OCI-LY1 (cell line): ENCODE measurements around the gene LGALS14.

Experiments used
- H2AFZ ChIP-seq: fragments of 200-600 bp; sonication (generic), shearing (Covaris generic); 2 replicates; pipeline ENCODE4 v1.6.0; 2014; ENCODE audit warnings: antibody characterized with exemption, mild to moderate bottlenecking, low read length
- H3F3A ChIP-seq: fragments of 200-600 bp; sonication (generic), shearing (Covaris generic); 2 replicates; pipeline ENCODE4 v1.6.0; 2014; ENCODE audit warnings: mild to moderate bottlenecking, antibody characterized with exemption, low read length, moderate library complexity; ENCODE audit not compliant: insufficient read depth
- H3K27ac ChIP-seq: fragments of 200-600 bp; sonication (generic); 2 replicates; pipeline ENCODE4 v1.5.1; 2014; ENCODE audit warnings: low read length, mixed run types, mild to moderate bottlenecking, low read depth; ENCODE audit not compliant: poor library complexity, severe bottlenecking
- H3K27me3 ChIP-seq: fragments of 200-600 bp; sonication (generic); 2 replicates; pipeline ENCODE4 v1.6.0; 2014; ENCODE audit warnings: antibody characterized with exemption, mild to moderate bottlenecking, low read length, moderate library complexity; ENCODE audit not compliant: insufficient read depth
- H3K36me3 ChIP-seq: fragments of 200-600 bp; sonication (generic); 2 replicates; pipeline ENCODE4 v1.6.1; 2014; ENCODE audit warnings: mild to moderate bottlenecking, antibody characterized with exemption, low read length, moderate library complexity, mixed read lengths; ENCODE audit not compliant: insufficient read depth
- H3K4me1 ChIP-seq: fragments of 200-600 bp; sonication (generic); 2 replicates; pipeline ENCODE4 v1.5.1; 2014; ENCODE audit warnings: mild to moderate bottlenecking, low read length, moderate library complexity; ENCODE audit not compliant: insufficient read depth, severe bottlenecking
- H3K4me2 ChIP-seq: fragments of 200-600 bp; sonication (generic), shearing (Covaris generic); 2 replicates; pipeline ENCODE4 v1.6.1; 2014; ENCODE audit warnings: low read length
- H3K4me3 ChIP-seq: fragments of 200-600 bp; sonication (generic); 2 replicates; pipeline ENCODE4 v1.5.1; 2014; ENCODE audit warnings: low read length, low read depth, mild to moderate bottlenecking, mixed read lengths; ENCODE audit not compliant: poor library complexity, severe bottlenecking
- H3K79me2 ChIP-seq: fragments of 200-600 bp; shearing (Covaris generic); 2 replicates; pipeline ENCODE4 v1.6.1; 2016; ENCODE audit warnings: mixed run types, low read length, mixed read lengths; ENCODE audit not compliant: insufficient read depth
- H3K9ac ChIP-seq: fragments of 200-600 bp; sonication (generic), shearing (Covaris generic); 2 replicates; pipeline ENCODE4 v1.6.1; 2014; ENCODE audit warnings: mild to moderate bottlenecking, low read length, mixed read lengths
- H3K9me2 ChIP-seq: fragments of 200-600 bp; sonication (generic), shearing (Covaris generic); 2 replicates; pipeline ENCODE4 v1.6.1; 2014; ENCODE audit warnings: low read depth, mild to moderate bottlenecking, low read length, mixed read lengths
- H3K9me3 ChIP-seq: fragments of 200-600 bp; shearing (Covaris generic); 2 replicates; pipeline ENCODE4 v1.6.1; 2014; ENCODE audit warnings: low read length, mixed read lengths
- H4K20me1 ChIP-seq: fragments of 200-600 bp; sonication (generic), shearing (Covaris generic); 2 replicates; pipeline ENCODE4 v1.6.0; 2016; ENCODE audit warnings: mild to moderate bottlenecking, low read length; ENCODE audit not compliant: insufficient read depth
- CTCF ChIP-seq: fragments of 200-600 bp; sonication (generic), shearing (Covaris generic); IDR thresholded peaks from 2 replicates; pipeline ENCODE4 v1.5.1; 2017; ENCODE audit warnings: mild to moderate bottlenecking, antibody characterized with exemption, low read length, moderate library complexity, mixed read lengths
- EZH2 ChIP-seq: fragments of 200-600 bp; sonication (generic), shearing (Covaris generic); IDR thresholded peaks from 2 replicates; pipeline ENCODE4 v1.8.0; 2017; ENCODE audit warnings: borderline replicate concordance, mixed run types, mild to moderate bottlenecking, antibody characterized with exemption, low read length, moderate library complexity, mixed read lengths

LGALS14 gene

DNA sequence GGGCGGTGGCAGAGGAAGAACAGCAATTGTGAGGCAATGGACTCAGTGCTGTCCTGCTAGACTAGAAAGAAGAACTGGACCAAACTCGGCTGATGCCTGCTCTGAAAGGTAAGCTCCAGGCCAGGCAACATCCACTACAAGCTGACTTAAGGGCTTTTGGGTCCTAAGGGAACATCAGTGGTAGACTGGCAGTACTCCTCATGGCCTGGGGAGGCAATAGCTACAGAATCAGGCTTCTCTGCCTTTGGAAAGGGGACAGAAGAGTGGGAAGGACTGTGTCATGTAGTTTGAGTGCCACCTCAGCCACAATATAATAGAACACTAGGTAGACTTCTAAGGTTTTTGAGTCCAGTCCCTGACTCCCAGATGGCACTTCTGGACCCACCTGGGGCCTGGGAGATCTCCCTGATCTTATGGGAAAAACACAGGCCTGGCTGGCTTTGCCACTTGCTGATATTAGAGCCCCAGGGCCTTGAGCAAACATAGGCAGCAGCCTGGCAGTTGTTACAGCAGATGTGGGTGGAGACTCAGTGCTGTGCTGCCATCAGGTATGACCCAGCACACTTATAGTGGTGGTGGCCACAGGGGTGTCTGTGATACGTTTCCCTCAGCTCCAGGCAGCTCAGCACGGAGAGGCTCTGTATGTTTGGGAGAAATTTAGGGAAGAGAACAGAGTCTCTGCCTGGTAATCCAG is 42.7 kb downstream of the LGALS14 start:
- H3K27me3 ChIP-seq, result no peaks in the 10 kb centered on the region

DNA sequence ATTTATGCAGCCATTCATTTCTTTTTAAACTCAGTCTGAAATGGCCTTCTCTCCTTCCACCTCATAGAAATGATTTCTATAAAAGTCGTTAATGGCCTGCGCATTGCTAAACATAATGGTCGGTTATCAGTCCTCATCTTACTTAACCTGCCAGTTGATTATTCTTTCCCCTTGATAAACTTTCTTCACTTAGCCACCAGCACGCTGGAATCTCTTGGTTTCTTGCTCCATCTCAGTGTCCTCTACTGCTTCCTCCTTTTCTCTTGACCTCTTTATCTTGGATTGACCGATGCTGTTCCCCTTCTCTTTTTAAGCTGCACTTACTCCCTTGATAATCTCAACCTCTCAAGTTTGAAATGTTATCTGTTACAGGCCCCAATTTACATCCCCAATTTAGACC is 45.7 kb downstream of the LGALS14 start:
- H3K4me1 ChIP-seq, result no peaks in the 10 kb centered on the region
- no peaks in the 10 kb centered on the region for H3K36me3 ChIP-seq
- H3K9me2 ChIP-seq, result no peaks in the 10 kb centered on the region
- H3K4me2 ChIP-seq, result no peak overlapping the region
- H2AFZ ChIP-seq, result no peak overlapping the region
- H3F3A ChIP-seq, result no peaks in the 10 kb centered on the region
- H4K20me1 ChIP-seq, result no peaks in the 10 kb centered on the region
- H3K9me3 ChIP-seq, result no peaks in the 10 kb centered on the region
- H3K27ac ChIP-seq, result no peak overlapping the region
- H3K9ac ChIP-seq, result no peak overlapping the region
- no peaks in the 10 kb centered on the region for H3K27me3 ChIP-seq
- H3K4me3 ChIP-seq, result no peak overlapping the region
- no peaks in the 10 kb centered on the region for H3K79me2 ChIP-seq
- TF ChIP-seq CTCF (no peak), EZH2 (no peak)

More for the DNA sequence above, 42.7 kb downstream of the LGALS14 start:
- Histone ChIP-seq H3F3A (no peaks in the 10 kb centered on the region), H3K27ac (no peak overlapping the region), H3K9ac (no peak overlapping the region), H3K9me2 (no peaks in the 10 kb centered on the region), H3K4me3 (no peak overlapping the region), H3K4me1 (no peaks in the 10 kb centered on the region), H2AFZ (no peak overlapping the region), H3K4me2 (no peak overlapping the region), H3K36me3 (no peaks in the 10 kb centered on the region), H3K9me3 (no peaks in the 10 kb centered on the region), H3K79me2 (no peaks in the 10 kb centered on the region), H4K20me1 (no peaks in the 10 kb centered on the region)
- TF ChIP-seq EZH2 (no peak), CTCF (no peak)

- Histone ChIP-seq H3K4me2 (no peak overlapping the region), H3K9me3 (no peaks in the 10 kb centered on the region), H3K9ac (no peak overlapping the region), H4K20me1 (no peaks in the 10 kb centered on the region), H3K27me3 (no peaks in the 10 kb centered on the region), H3F3A (no peaks in the 10 kb centered on the region), H3K4me1 (no peaks in the 10 kb centered on the region), H3K79me2 (no peaks in the 10 kb centered on the region), H3K27ac (no peak overlapping the region), H2AFZ (no peak overlapping the region), H3K36me3 (no peaks in the 10 kb centered on the region), H3K4me3 (no peak overlapping the region), H3K9me2 (no peaks in the 10 kb centered on the region)
- TF ChIP-seq EZH2, result no peak
- no peak for TF ChIP-seq CTCF
Observed at GRCh38 chr19:39752390-39752789, 48.1 kb downstream of the LGALS14 start.
